CD8-positive, alpha-beta memory T cell (primary cell): ENCODE measurements around the gene CCR2. TPM values are rescaled to one million over a fixed set of nuclear protein-coding genes. Genes with fewer than 3 reads are reported as not detected.

Source experiments
- CTCF ChIA-PET: fragments of 350-600 bp; sonication (Branson Sonifier 250); formaldehyde crosslinking; loops from one replicate; lab custom pipeline; 2021; ENCODE audit warnings: antibody characterized with exemption; lab: Charles Lee
- POLR2A ChIA-PET: fragments of 350-600 bp; sonication (Branson Sonifier 250); formaldehyde crosslinking; loops from one replicate; lab custom pipeline; 2021; ENCODE audit warnings: antibody characterized with exemption; lab: Charles Lee
- DNase-seq, 5 donors: peaks; one replicate each; pipeline versions ENCODE4 v3.0.0 to v3.0.0-alpha.2; 2020 to 2022; ENCODE audit warnings: mixed read lengths in 1 of 5
- H3K27ac ChIP-seq: one replicate; pipeline ENCODE4 v1.7.0; 2013; ENCODE audit warnings: low read depth, mild to moderate bottlenecking, low read length, moderate library complexity
- H3K27me3 ChIP-seq: 2 replicates; pipeline ENCODE4 v1.7.0; 2013; ENCODE audit warnings: low read length, mild to moderate bottlenecking; ENCODE audit not compliant: insufficient read depth, poor library complexity, severe bottlenecking
- H3K36me3 ChIP-seq: 2 replicates; pipeline ENCODE4 v1.7.0; 2013; ENCODE audit warnings: mild to moderate bottlenecking, low read length, moderate library complexity; ENCODE audit not compliant: insufficient read depth
- H3K4me1 ChIP-seq: 2 replicates; pipeline ENCODE4 v1.7.0; 2013; ENCODE audit warnings: mild to moderate bottlenecking, low read length, moderate library complexity; ENCODE audit not compliant: insufficient read depth
- H3K4me3 ChIP-seq: 2 replicates; pipeline ENCODE4 v1.7.0; 2013; ENCODE audit warnings: mild to moderate bottlenecking, low read length
- H3K9me3 ChIP-seq: 2 replicates; pipeline ENCODE4 v1.7.0; 2013; ENCODE audit warnings: mild to moderate bottlenecking, low read length
- H3K27ac Mint-ChIP-seq, 8 donors: one replicate each; pipeline ENCODE4 v1.8.0; 2020 to 2021; ENCODE audit warnings: mixed read lengths in 8 of 8, mild to moderate bottlenecking in 6 of 8, inconsistent platforms in 3 of 8, moderate library complexity in 3 of 8
- H3K27me3 Mint-ChIP-seq, 2 donors: one replicate each; pipeline ENCODE4 v1.8.0; 2020 to 2021; ENCODE audit warnings: mixed read lengths in 2 of 2, mild to moderate bottlenecking in 1 of 2, moderate library complexity in 1 of 2
- H3K36me3 Mint-ChIP-seq, 3 donors: one replicate each; pipeline ENCODE4 v1.8.0; 2020 to 2021; ENCODE audit warnings: mixed read lengths in 3 of 3, inconsistent platforms in 1 of 3, mild to moderate bottlenecking in 1 of 3
- H3K4me1 Mint-ChIP-seq, 3 donors: one replicate each; pipeline ENCODE4 v1.8.0; 2020 to 2021; ENCODE audit warnings: mixed read lengths in 3 of 3, inconsistent platforms in 1 of 3, mild to moderate bottlenecking in 1 of 3
- H3K4me3 Mint-ChIP-seq, 7 donors: one replicate each; pipeline ENCODE4 v1.8.0; 2020 to 2021; ENCODE audit warnings: mixed read lengths in 7 of 7, mild to moderate bottlenecking in 6 of 7, moderate library complexity in 4 of 7, inconsistent platforms in 2 of 7
- H3K9me3 Mint-ChIP-seq, 5 donors: one replicate each; pipeline ENCODE4 v1.8.0; 2020 to 2022; ENCODE audit warnings: mixed read lengths in 5 of 5, mild to moderate bottlenecking in 3 of 5, moderate library complexity in 2 of 5, inconsistent platforms in 1 of 5
- polyA plus RNA-seq: library from polyadenylated mRNA; unstranded; fragments of 300-500 nt; fragmentation: Illumina TruSeq; gene quantifications from one replicate; pipeline ENCODE4 v1.2.3, GENCODE V29; 2021
- total RNA-seq, 2 experiments: library from RNA; stranded (reverse); gene quantifications; one replicate each; pipeline ENCODE4 v1.2.3, GENCODE V29; 2021

CCR2 gene
- total RNA-seq = under 1 TPM; 0.51 to 0.74 TPM
- 59.7 TPM for polyA plus RNA-seq

GRCh38 chr3:46353647-46354410 lies at the start of gene CCR2:
Gene CCR2, plus strand, starts transcription at chr3:46354111. Its CDS starts 3,417 bp downstream, at chr3:46357528.
- DNase-seq = no peak
- Mint-ChIP-seq H3K36me3 (peaks cover 5 to 16% (median 8%) of the 10 kb centered on the region in 3 donors), H3K4me1 (peaks cover 76 to 98% (median 96%) of the 10 kb centered on the region in 3 donors), H3K27me3 (no peaks in the 10 kb centered on the region), H3K27ac (peak within 1 kb of the TSS; percentile 41 to 97 (median 84)), H3K9me3 (no peaks in the 10 kb centered on the region), H3K4me3 (peak within 1 kb of the TSS; percentile 59 to 92 (median 87))
- H3K9me3 ChIP-seq = no peaks in the 10 kb centered on the region
- H3K27me3 ChIP-seq = no peaks in the 10 kb centered on the region
- ChIA-PET CTCF (interaction anchor here (0.6 to 1.6 kb wide), 5 partner anchors 10 to 78 kb away, joined by 3 read pairs; partner anchors contain the start of gene CCR5), POLR2A (no interaction called here)
- no peaks in the 10 kb centered on the region for H3K36me3 ChIP-seq
- peaks cover 49% of the 10 kb centered on the region for H3K4me1 ChIP-seq
- H3K4me3 ChIP-seq = peak within 1 kb of the TSS; percentile 29
- no peak within 1 kb of the TSS for H3K27ac ChIP-seq

GRCh38 chr3:46304739-46305138 lies 49.2 kb upstream of the CCR2 start:
- no peak overlapping the region for H3K4me3 Mint-ChIP-seq
- H3K9me3 Mint-ChIP-seq = no peaks in the 10 kb centered on the region
- ChIA-PET POLR2A (no interaction called here), CTCF (interaction anchor here (1.1 kb wide), 1 partner anchor 64 kb away, joined by 4 read pairs; no protein-coding TSS in a partner anchor)
- H3K27me3 Mint-ChIP-seq = no peaks in the 10 kb centered on the region
- Histone ChIP-seq H3K27me3 (no peaks in the 10 kb centered on the region), H3K36me3 (no peaks in the 10 kb centered on the region), H3K4me1 (peaks cover 27% of the 10 kb centered on the region), H3K9me3 (no peaks in the 10 kb centered on the region), H3K27ac (no peak overlapping the region), H3K4me3 (no peak overlapping the region)
- peaks cover 35 to 45% (median 35%) of the 10 kb centered on the region in 3 donors for H3K4me1 Mint-ChIP-seq
- no peak overlapping the region for H3K27ac Mint-ChIP-seq
- no peak for DNase-seq
- no peaks in the 10 kb centered on the region for H3K36me3 Mint-ChIP-seq

GRCh38 chr3:46312991-46313390 lies 40.9 kb upstream of the CCR2 start:
- peaks cover 0 to 3% of the 10 kb centered on the region in 2 donors for H3K27me3 Mint-ChIP-seq
- CTCF ChIA-PET = interaction anchor here (2.4 kb wide), 1 partner anchor 56 kb away, joined by 12 read pairs; the partner anchor contains the start of gene CCR5
- DNase-seq = no peak
- no peaks in the 10 kb centered on the region for H3K27me3 ChIP-seq
- H3K9me3 ChIP-seq = no peaks in the 10 kb centered on the region
- peaks cover 0 to 17% (median 5%) of the 10 kb centered on the region in 3 donors for H3K4me1 Mint-ChIP-seq
- H3K36me3 ChIP-seq = no peaks in the 10 kb centered on the region
- H3K36me3 Mint-ChIP-seq = peaks cover 0 to 18% (median 0%) of the 10 kb centered on the region in 3 donors
- H3K27ac ChIP-seq = no peak overlapping the region
- no peaks in the 10 kb centered on the region for H3K4me1 ChIP-seq
- H3K4me3 ChIP-seq = no peak overlapping the region
- H3K27ac Mint-ChIP-seq = peak overlapping the region in 1 of 8 donors; percentile 38
- no peak overlapping the region for H3K4me3 Mint-ChIP-seq
- no peaks in the 10 kb centered on the region for H3K9me3 Mint-ChIP-seq
- POLR2A ChIA-PET = no interaction called here

GRCh38 chr3:46314517-46314916 lies 39.4 kb upstream of the CCR2 start:
- CTCF ChIA-PET = no interaction called here
- H3K4me1 ChIP-seq = no peaks in the 10 kb centered on the region
- Mint-ChIP-seq H3K4me1 (peaks cover 0 to 17% (median 5%) of the 10 kb centered on the region in 3 donors), H3K27me3 (peaks cover 0 to 3% of the 10 kb centered on the region in 2 donors), H3K4me3 (no peak overlapping the region), H3K27ac (no peak overlapping the region), H3K36me3 (peaks cover 0 to 23% (median 0%) of the 10 kb centered on the region in 3 donors), H3K9me3 (no peaks in the 10 kb centered on the region)
- H3K27me3 ChIP-seq = no peaks in the 10 kb centered on the region
- DNase-seq = no peak
- H3K27ac ChIP-seq = no peak overlapping the region
- H3K4me3 ChIP-seq = no peak overlapping the region
- H3K36me3 ChIP-seq = no peaks in the 10 kb centered on the region
- H3K9me3 ChIP-seq = no peaks in the 10 kb centered on the region
- POLR2A ChIA-PET = no interaction called here

GRCh38 chr3:46316206-46316605 lies 37.7 kb upstream of the CCR2 start:
- Histone ChIP-seq H3K4me1 (no peaks in the 10 kb centered on the region), H3K9me3 (no peaks in the 10 kb centered on the region), H3K27me3 (no peaks in the 10 kb centered on the region), H3K4me3 (no peak overlapping the region), H3K27ac (no peak overlapping the region), H3K36me3 (no peaks in the 10 kb centered on the region)
- H3K27me3 Mint-ChIP-seq = peaks cover 0 to 3% of the 10 kb centered on the region in 2 donors
- no peak for DNase-seq
- H3K4me1 Mint-ChIP-seq = peaks cover 0 to 17% (median 5%) of the 10 kb centered on the region in 3 donors
- no peaks in the 10 kb centered on the region for H3K9me3 Mint-ChIP-seq
- peaks cover 0 to 23% (median 0%) of the 10 kb centered on the region in 3 donors for H3K36me3 Mint-ChIP-seq
- ChIA-PET POLR2A (no interaction called here), CTCF (no interaction called here)
- no peak overlapping the region for H3K4me3 Mint-ChIP-seq
- H3K27ac Mint-ChIP-seq = no peak overlapping the region

- no peaks in the 10 kb centered on the region for H3K9me3 Mint-ChIP-seq
- DNase-seq = no peak
- H3K4me1 Mint-ChIP-seq = peaks cover 0 to 17% (median 5%) of the 10 kb centered on the region in 3 donors
- H3K4me3 Mint-ChIP-seq = no peak overlapping the region
- ChIA-PET CTCF (interaction anchor here (1.7 kb wide), 1 partner anchor 42 kb away, joined by 4 read pairs; no protein-coding TSS in a partner anchor), POLR2A (no interaction called here)
- H3K36me3 Mint-ChIP-seq = peaks cover 0 to 18% (median 0%) of the 10 kb centered on the region in 3 donors
- no peaks in the 10 kb centered on the region for H3K9me3 ChIP-seq
- H3K4me3 ChIP-seq = no peak overlapping the region
- H3K27me3 Mint-ChIP-seq = no peaks in the 10 kb centered on the region
- H3K36me3 ChIP-seq = no peaks in the 10 kb centered on the region
- no peak overlapping the region for H3K27ac ChIP-seq
- no peak overlapping the region for H3K27ac Mint-ChIP-seq
- H3K27me3 ChIP-seq = no peaks in the 10 kb centered on the region
- H3K4me1 ChIP-seq = no peaks in the 10 kb centered on the region
Measured at GRCh38 chr3:46318207-46318927, 35.5 kb upstream of the CCR2 start.

- Mint-ChIP-seq H3K27me3 (no peaks in the 10 kb centered on the region), H3K27ac (peak overlapping the region in 2 of 8 donors; percentile 12 to 38), H3K36me3 (peaks cover 0 to 18% (median 0%) of the 10 kb centered on the region in 3 donors), H3K9me3 (peaks cover 0 to 2% (median 0%) of the 10 kb centered on the region in 5 donors), H3K4me1 (peaks cover 0 to 7% (median 0%) of the 10 kb centered on the region in 3 donors), H3K4me3 (no peak overlapping the region)
- Histone ChIP-seq H3K36me3 (no peaks in the 10 kb centered on the region), H3K27ac (no peak overlapping the region), H3K4me3 (no peak overlapping the region), H3K9me3 (no peaks in the 10 kb centered on the region), H3K27me3 (no peaks in the 10 kb centered on the region), H3K4me1 (no peaks in the 10 kb centered on the region)
- ChIA-PET CTCF (no interaction called here), POLR2A (no interaction called here)
- no peak for DNase-seq
Measured at GRCh38 chr3:46321461-46322104, 32.3 kb upstream of the CCR2 start.
